ENCODE results near the gene ULBP3.

GRCh38 chr6:150028799-150029198, 40.1 kb downstream of the ULBP3 start:
- TF ChIP-seq CTCF (IDR thresholded peaks at IDR 0.05; ENCODE audit: insufficient read depth, low read length, poor library complexity, severe bottlenecking) (no peak), EZH2phosphoT487 (conservative IDR thresholded peaks at IDR 0.05; ENCODE audit: low read length) (no peak)
